GM18870 (cell line): Measurements from ENCODE around the gene C12orf43.

Source experiments
- ATAC-seq: cut with Tn5 transposase; IDR thresholded peaks from one replicate; pipeline ENCODE4 v1.9.1; 2021; ENCODE audit warnings: moderate library complexity; ENCODE audit not compliant: unreplicated experiment

The C12orf43 gene

DNA sequence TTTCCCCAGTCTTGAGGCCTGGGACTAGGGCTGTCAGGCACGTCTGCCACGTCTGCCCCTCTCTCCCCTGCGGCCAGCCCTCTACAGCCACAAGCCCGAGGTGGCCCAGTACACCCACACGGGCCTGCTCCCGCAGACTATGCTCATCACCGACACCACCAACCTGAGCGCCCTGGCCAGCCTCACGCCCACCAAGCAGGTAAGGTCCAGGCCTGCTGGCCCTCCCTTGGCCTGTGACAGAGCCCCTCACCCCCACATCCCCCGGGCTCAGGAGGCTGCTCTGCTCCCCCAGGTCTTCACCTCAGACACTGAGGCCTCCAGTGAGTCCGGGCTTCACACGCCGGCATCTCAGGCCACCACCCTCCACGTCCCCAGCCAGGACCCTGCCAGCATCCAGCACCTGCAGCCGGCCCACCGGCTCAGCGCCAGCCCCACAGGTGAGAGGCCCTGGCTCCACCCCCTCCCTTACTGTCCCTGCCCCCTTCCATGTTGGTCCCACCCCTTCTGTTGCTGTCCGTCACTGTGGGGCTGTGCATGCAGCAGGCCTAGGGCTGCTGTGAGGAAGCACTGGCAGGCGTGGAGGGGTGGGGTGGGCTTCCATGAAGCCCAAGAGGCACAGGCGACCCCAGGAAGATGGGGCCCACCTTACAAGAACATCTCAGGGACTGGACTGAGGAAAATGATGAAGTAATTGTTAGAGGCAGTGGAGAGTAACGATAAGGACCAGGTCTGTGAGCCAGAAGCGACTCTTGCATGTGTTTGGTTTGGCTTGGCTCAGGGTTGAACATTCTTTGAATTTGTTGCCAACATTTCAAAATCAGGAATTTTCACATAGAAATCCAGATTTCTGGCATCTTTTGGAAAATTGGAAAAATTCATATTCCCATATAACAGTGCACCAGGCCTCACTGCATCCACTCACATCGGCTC is 16.8 kb downstream of the C12orf43 start:
- ATAC-seq = no peak

DNA sequence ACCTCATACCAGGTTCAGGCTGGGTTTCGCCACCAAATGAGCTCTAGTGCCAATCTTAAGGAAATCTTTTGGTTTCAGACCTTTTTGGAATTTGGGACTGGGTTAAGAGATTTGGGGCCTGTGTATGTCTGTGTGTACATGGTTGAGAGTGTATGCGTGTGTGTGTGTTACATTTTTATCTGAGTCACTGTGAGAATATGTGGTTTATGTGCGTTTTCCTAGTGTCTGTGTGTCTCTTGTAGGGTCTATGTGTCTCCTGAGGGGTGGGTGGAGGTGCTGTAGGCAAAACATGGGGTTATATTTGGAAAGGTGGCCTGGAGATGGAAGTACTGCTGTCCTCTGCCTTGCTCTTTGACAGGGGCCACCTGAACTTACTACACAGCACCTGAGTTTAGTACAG is 17.9 kb downstream of the C12orf43 start:
- no peak for ATAC-seq

DNA sequence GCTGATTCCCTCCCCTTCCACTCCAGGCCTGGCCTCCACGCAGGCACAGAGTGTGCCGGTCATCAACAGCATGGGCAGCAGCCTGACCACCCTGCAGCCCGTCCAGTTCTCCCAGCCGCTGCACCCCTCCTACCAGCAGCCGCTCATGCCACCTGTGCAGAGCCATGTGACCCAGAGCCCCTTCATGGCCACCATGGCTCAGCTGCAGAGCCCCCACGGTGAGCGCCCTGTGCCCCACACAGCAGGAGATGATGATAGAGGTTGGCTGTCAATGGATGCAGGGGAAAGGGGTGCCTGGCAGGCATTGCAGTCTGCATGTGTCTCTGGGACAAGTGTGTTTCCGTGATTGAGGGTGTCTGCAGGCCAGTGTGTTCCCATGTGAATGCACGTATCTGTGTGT is 18.8 kb downstream of the C12orf43 start:
- no peak for ATAC-seq

DNA sequence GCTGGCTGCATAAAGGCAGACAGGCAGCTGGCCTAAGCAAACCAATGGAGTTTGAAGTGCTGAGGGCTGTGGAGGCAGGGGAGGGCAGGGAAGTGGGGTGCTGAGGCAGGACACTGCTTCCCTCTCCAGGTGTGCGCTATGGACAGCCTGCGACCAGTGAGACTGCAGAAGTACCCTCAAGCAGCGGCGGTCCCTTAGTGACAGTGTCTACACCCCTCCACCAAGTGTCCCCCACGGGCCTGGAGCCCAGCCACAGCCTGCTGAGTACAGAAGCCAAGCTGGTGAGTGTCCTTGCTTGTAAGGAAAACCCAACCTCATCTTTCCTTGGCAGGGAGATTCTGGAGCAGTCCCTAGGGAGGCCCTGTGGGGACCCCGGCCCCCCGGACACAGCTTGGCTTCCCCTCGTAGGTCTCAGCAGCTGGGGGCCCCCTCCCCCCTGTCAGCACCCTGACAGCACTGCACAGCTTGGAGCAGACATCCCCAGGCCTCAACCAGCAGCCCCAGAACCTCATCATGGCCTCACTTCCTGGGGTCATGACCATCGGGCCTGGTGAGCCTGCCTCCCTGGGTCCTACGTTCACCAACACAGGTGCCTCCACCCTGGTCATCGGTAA is 20.0 kb downstream of the C12orf43 start:
- ATAC-seq = no peak

- ATAC-seq = no peak
Observed at GRCh38 chr12:120994589-120995337, 21.5 kb downstream of the C12orf43 start.

- ATAC-seq = no peak
Observed at GRCh38 chr12:120994059-120994458, 22.2 kb downstream of the C12orf43 start.

GRCh38 chr12:120993496-120993895 is 22.8 kb downstream of the C12orf43 start:
- ATAC-seq = no peak

- ATAC-seq = no peak
Observed at GRCh38 chr12:120992989-120993388, 23.3 kb downstream of the C12orf43 start.

- ATAC-seq = no peak
Observed at GRCh38 chr12:120991965-120992364, 24.3 kb downstream of the C12orf43 start.

DNA sequence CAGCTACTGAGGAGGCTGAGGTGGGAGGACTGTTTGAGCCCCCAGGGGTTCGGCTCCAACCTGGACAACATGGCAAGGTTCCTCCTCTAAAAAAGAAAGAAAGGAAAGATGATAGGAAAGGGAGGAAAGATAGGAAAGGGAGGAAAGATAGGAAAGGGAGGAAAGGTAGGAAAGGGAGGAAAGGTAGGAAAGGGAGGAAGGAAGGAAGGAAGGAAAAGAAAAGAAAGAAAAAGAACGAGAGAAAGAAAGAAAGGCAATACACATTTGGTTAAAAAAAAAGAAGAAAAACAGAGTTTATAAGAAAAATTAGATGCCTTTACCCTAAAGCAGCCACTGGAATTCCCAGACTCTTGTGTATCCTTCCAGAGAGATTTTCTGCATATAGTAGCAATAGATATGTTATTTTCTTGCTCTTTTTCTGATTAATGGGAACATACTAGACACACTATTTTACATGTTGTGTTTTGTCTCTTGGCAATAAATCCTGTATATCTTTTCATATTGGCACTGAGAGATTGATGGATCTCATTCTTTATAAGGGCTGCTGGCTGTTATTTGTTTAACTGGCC is 25.7 kb downstream of the C12orf43 start:
- no peak for ATAC-seq

DNA sequence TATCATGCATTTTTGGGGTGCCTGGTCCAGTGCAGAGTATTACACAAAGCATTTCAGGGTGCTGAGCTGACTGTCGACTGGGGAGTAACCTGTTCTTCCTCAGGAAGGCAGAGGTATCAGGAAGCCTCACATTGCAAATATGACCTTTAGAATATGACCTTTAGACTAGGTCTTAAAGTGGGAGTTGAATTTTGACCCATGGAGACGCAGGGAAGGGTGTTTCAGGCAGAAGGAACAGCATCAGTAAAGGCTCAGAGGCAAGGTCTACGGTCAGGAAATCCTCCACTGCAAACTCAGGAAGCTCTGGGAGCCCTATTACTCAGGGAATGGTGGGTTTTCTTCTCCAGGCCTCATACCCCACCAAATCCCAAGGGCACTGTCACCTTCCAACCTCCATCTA is 26.6 kb downstream of the C12orf43 start:
- no peak for ATAC-seq

- no peak for ATAC-seq
Observed at GRCh38 chr12:120988658-120989057, 27.6 kb downstream of the C12orf43 start.

DNA sequence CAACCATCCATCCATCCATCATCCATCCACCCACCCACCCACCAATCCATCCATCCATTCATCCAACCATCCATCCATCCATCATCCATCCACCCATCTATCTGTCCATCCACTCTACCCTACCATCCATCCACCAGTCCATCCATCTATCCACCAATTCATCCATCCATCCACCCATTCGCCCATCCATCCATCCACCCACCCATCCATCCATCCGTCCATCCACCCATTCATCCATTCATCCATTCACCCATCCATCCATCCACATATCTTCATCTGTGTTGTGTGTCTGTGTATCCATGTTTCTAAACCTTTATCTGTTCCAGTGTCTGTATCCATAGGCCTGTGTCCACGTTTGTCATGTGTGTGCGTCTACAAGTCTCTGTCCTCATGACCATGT is 28.1 kb downstream of the C12orf43 start:
- no peak for ATAC-seq

DNA sequence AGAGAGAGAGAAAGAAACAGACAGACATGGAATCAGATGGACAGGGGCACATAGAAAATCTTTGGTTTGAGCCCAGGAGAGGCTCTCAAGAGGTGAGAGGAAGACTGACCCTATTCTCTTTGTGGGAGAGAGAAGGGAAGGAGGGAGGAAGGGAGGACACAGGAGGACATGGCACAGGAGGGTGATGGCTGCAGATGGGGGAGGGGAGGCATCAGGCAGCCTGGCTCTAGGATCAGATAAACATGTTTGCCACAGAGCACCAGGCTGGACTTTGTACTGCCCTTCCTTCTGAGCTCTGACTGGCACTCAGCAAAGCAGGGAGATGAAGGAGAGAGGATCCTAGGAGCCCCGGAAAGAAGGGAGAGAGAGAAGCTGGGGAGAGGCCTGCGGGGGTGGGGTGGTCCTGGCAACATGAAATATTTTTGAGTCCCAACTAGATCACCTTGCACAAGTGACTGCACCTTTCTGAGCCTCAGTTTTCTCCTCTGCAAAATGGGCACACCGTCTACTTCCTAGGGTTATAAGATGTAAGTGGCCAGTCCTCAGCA is 31.9 kb downstream of the C12orf43 start:
- no peak for ATAC-seq

- no peak for ATAC-seq
Observed at GRCh38 chr12:120983759-120984158, 32.5 kb downstream of the C12orf43 start.

DNA sequence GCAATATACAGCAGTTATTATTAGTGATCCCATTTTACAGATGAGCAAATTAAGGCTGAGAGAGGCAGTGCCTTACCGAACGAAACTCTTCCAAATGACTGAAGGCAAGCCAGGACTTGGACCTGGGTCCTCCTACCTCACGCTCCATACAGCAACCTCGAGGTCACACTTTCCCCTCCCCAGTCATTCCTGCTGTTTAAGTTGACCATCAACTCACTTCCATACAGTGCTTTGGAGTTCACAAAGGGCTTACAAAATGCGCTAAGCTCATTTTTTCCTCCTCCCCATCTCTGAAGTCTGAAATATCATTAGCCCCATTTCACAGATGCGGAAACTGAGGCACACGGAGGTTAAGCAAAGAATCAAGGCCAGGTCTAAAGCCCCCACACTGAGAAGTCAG is 33.6 kb downstream of the C12orf43 start:
- no peak for ATAC-seq

GRCh38 chr12:120981407-120981941 is 34.8 kb downstream of the C12orf43 start:
- no peak for ATAC-seq

DNA sequence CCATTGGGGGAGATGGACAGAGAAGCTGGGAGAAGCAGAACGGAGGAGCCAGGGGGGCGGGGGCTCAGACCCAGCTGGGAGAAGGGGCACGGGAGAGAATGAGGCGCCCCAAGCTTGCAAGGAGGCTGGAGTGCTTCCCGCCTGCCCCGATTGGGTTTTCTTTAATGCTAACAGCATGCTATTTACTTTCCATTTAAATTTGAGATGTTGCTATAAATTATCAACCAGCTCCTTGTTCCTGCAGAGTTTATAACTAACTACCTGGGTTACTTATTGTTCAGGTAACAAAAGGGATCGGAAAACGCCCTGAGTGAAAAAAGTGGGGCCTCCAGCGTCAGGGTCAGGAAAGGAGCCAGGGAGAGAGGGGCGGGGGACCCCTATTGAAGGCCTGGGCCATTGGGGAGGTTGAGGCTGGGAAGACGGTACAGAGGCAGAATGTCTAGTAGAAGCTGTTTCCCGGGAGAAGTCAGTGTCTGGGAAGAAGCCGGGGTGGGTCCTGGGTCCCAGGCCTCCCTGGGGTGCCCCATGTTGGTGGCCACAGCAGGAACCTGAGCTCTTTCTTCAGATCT is 35.4 kb downstream of the C12orf43 start:
- no peak for ATAC-seq

DNA sequence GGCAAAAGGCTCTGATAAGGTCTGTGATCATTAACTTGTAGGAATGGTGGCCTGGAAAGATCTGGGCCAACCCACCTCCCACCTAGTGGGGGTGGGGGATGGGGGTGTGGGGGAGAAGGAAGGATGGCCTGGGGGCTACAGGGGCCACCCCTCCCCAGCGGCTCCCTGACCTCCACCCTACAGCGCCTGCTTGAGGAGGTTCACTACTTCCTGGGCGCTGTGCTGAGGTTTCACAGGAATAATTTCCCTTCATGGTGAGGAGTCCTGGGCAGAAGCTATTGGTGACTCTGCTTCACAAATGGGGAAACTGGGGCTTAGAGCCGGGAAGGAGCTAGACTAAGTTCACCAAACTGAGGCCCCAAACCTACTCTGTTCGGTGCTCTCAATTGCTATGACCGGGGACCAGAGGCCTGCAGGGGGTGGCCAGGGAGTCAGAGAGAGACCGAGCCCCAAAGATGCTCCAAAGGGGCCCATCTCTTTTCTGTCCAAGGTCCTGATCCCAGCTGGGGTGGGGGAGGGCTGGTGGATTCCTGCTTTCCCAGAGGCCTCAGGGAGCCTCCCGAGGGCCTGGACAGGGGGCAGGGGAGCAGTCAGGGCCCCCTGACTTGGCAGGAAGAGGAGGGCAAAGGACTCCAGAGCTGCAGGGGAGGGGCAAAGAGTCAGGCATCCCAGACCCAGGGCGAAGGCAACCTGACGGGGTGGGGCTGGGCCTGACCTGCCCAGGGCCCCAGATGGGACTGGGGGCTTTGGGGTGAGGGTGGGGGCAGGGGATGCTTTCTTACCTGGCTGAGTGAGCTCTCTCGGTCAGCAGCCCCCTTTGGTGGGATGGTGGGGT is 36.2 kb downstream of the C12orf43 start:
- ATAC-seq = no peak
